Measurements from ENCODE around the gene ZDHHC14. TPM values are rescaled to one million over a fixed set of nuclear protein-coding genes. Genes with fewer than 3 reads are reported as not detected.
A peak's percentile ranks its signal among the peaks of the same experiment; 100 is the strongest.
"Not testable (repeated sequence)": the region's sequence is repeated elsewhere in the genome, so short reads cannot be mapped to it uniquely, and the experiment has no call there.

Gene ZDHHC14
- total RNA-seq, 1 experiment from 2014 or later = 5.9 TPM

GRCh38 chr6:157370755-157371154 lies 10.2 kb upstream of the ZDHHC14 start:
- no peaks in the 10 kb centered on the region for H3K36me3 ChIP-seq
- H3K27me3 ChIP-seq = no peaks in the 10 kb centered on the region
- no peaks in the 10 kb centered on the region for H3K4me1 ChIP-seq
- H3K27ac ChIP-seq = no peak overlapping the region
- no peak overlapping the region for H3K4me3 ChIP-seq
- H3K9me3 ChIP-seq (replicated peaks) = no peaks in the 10 kb centered on the region
- DNase-seq = no peak

- H3K27ac ChIP-seq = no peak overlapping the region
- peaks cover 10% of the 10 kb centered on the region; the same call in 1 of the 2 replicates for H3K4me1 ChIP-seq
- H3K9me3 ChIP-seq (replicated peaks) = peaks cover 5% of the 10 kb centered on the region; the same call in 1 of the 2 replicates
- H3K4me3 ChIP-seq = no peak overlapping the region
- H3K36me3 ChIP-seq = no peaks in the 10 kb centered on the region
- H3K27me3 ChIP-seq = no peaks in the 10 kb centered on the region
- no peak for DNase-seq
Observed at GRCh38 chr6:157372501-157373280, 8.3 kb upstream of the ZDHHC14 start.

GRCh38 chr6:157374889-157375443 lies 6.0 kb upstream of the ZDHHC14 start:
- Histone ChIP-seq H3K36me3 (no peaks in the 10 kb centered on the region), H3K27me3 (no peaks in the 10 kb centered on the region), H3K27ac (no peak overlapping the region), H3K4me3 (no peak overlapping the region), H3K4me1 (peaks cover 10% of the 10 kb centered on the region; the same call in 1 of the 2 replicates), H3K9me3 (replicated peaks) (peaks cover 5% of the 10 kb centered on the region; the same call in 1 of the 2 replicates)
- DNase-seq = no peak

- H3K9me3 ChIP-seq (replicated peaks) = peaks cover 5% of the 10 kb centered on the region; the same call in 1 of the 2 replicates
- no peak overlapping the region for H3K4me3 ChIP-seq
- H3K27me3 ChIP-seq = no peaks in the 10 kb centered on the region
- H3K4me1 ChIP-seq = peaks cover 10% of the 10 kb centered on the region; the same call in 1 of the 2 replicates
- no peaks in the 10 kb centered on the region for H3K36me3 ChIP-seq
- no peak for DNase-seq
- no peak overlapping the region for H3K27ac ChIP-seq
Observed at GRCh38 chr6:157376241-157376640, 4.7 kb upstream of the ZDHHC14 start.

GRCh38 chr6:157376706-157377230 lies 4.2 kb upstream of the ZDHHC14 start:
- H3K4me1 ChIP-seq = peaks cover 10% of the 10 kb centered on the region; the same call in 1 of the 2 replicates
- peaks cover 5% of the 10 kb centered on the region; the same call in 1 of the 2 replicates for H3K9me3 ChIP-seq (replicated peaks)
- no peaks in the 10 kb centered on the region for H3K27me3 ChIP-seq
- DNase-seq = peak; percentile 23 to 69
- no peak overlapping the region for H3K27ac ChIP-seq
- H3K36me3 ChIP-seq = no peaks in the 10 kb centered on the region
- no peak overlapping the region for H3K4me3 ChIP-seq

- H3K4me1 ChIP-seq = peaks cover 10% of the 10 kb centered on the region; the same call in 1 of the 2 replicates
- peak overlapping the region; percentile 80 for H3K4me3 ChIP-seq
- peaks cover 5% of the 10 kb centered on the region; the same call in 1 of the 2 replicates for H3K9me3 ChIP-seq (replicated peaks)
- H3K27ac ChIP-seq = peak overlapping the region; percentile 73
- H3K27me3 ChIP-seq = no peaks in the 10 kb centered on the region
- DNase-seq = peak; percentile 94 to 95
- no peaks in the 10 kb centered on the region for H3K36me3 ChIP-seq
Observed at GRCh38 chr6:157379656-157380457, 1.1 kb upstream of the ZDHHC14 start.

GRCh38 chr6:157380458-157380778 lies 572 bp upstream of the ZDHHC14 start:
- peaks cover 10% of the 10 kb centered on the region; the same call in 1 of the 2 replicates for H3K4me1 ChIP-seq
- no peak for DNase-seq
- H3K27me3 ChIP-seq = no peaks in the 10 kb centered on the region
- H3K4me3 ChIP-seq = peak overlapping the region; percentile 80
- peaks cover 5% of the 10 kb centered on the region; the same call in 1 of the 2 replicates for H3K9me3 ChIP-seq (replicated peaks)
- no peaks in the 10 kb centered on the region for H3K36me3 ChIP-seq
- H3K27ac ChIP-seq = peak overlapping the region; percentile 73

- H3K27me3 ChIP-seq = no peaks in the 10 kb centered on the region
- H3K27ac ChIP-seq = no peak overlapping the region
- no peaks in the 10 kb centered on the region for H3K9me3 ChIP-seq (replicated peaks)
- peak overlapping the region; percentile 80 for H3K4me3 ChIP-seq
- H3K36me3 ChIP-seq = no peaks in the 10 kb centered on the region
- peaks cover 4% of the 10 kb centered on the region; the same call in 1 of the 2 replicates for H3K4me1 ChIP-seq
- DNase-seq = peak; percentile 56
Observed at GRCh38 chr6:157381631-157382621, 936 bp downstream of the ZDHHC14 start.

- H3K4me3 ChIP-seq = no peak overlapping the region; the same call in 1 of the 2 replicates
Observed at GRCh38 chr6:157382821-157383220, 1.8 kb downstream of the ZDHHC14 start.

GRCh38 chr6:157383471-157383870 lies 2.5 kb downstream of the ZDHHC14 start:
- Histone ChIP-seq H3K36me3 (no peaks in the 10 kb centered on the region; the same call in 1 of the 2 replicates), H3K27me3 (no peaks in the 10 kb centered on the region), H3K4me3 (no peak overlapping the region), H3K4me1 (no peaks in the 10 kb centered on the region), H3K9me3 (replicated peaks) (no peaks in the 10 kb centered on the region), H3K27ac (no peak overlapping the region)
- no peak for DNase-seq

More at GRCh38 chr6:157382821-157383220, 1.8 kb downstream of the ZDHHC14 start:
- H3K36me3 ChIP-seq = no peaks in the 10 kb centered on the region; the same call in 1 of the 2 replicates
- no peaks in the 10 kb centered on the region for H3K9me3 ChIP-seq (replicated peaks)
- no peaks in the 10 kb centered on the region for H3K27me3 ChIP-seq
- H3K27ac ChIP-seq = no peak overlapping the region
- no peak for DNase-seq
- H3K4me1 ChIP-seq = no peaks in the 10 kb centered on the region

- H3K27me3 ChIP-seq; H3K4me3 ChIP-seq; DNase-seq; H3K36me3 ChIP-seq; H3K4me1 ChIP-seq; H3K9me3 ChIP-seq (replicated peaks); H3K27ac ChIP-seq: not testable (repeated sequence)
Observed at GRCh38 chr6:157384962-157385361, 4.0 kb downstream of the ZDHHC14 start.

GRCh38 chr6:157385482-157385881 lies 4.5 kb downstream of the ZDHHC14 start:
- no peaks in the 10 kb centered on the region for H3K27me3 ChIP-seq
- H3K9me3 ChIP-seq (replicated peaks) = no peaks in the 10 kb centered on the region; the same call in 1 of the 2 replicates
- H3K4me3 ChIP-seq = no peak overlapping the region
- peak in 1 of 2 experiments; percentile 17 for DNase-seq
- no peaks in the 10 kb centered on the region; the same call in 1 of the 2 replicates for H3K36me3 ChIP-seq
- H3K27ac ChIP-seq = no peak overlapping the region
- H3K4me1 ChIP-seq = no peaks in the 10 kb centered on the region

GRCh38 chr6:157386023-157386422 lies 5.0 kb downstream of the ZDHHC14 start:
- Histone ChIP-seq H3K36me3 (no peaks in the 10 kb centered on the region; the same call in 1 of the 2 replicates), H3K27ac (no peak overlapping the region), H3K4me1 (no peaks in the 10 kb centered on the region), H3K27me3 (no peaks in the 10 kb centered on the region), H3K9me3 (replicated peaks) (peaks cover 2% of the 10 kb centered on the region; the same call in 1 of the 2 replicates), H3K4me3 (no peak overlapping the region)
- no peak for DNase-seq

All from SJCRH30 (cell line).